Measurements from ENCODE around the gene MALT1.
"Not testable (repeated sequence)": the region's sequence is repeated elsewhere in the genome, so short reads cannot be mapped to it uniquely, and the experiment has no call there.

MALT1 gene

GRCh38 chr18:58671111-58671631, at the start of gene MALT1:
Gene MALT1, plus strand, starts transcription at chr18:58671465. Its CDS starts 179 bp downstream, at chr18:58671644.
- peak; percentile 87 for DNase-seq

GRCh38 chr18:58624011-58624410, 47.3 kb upstream of the MALT1 start:
- DNase-seq = no peak

DNA sequence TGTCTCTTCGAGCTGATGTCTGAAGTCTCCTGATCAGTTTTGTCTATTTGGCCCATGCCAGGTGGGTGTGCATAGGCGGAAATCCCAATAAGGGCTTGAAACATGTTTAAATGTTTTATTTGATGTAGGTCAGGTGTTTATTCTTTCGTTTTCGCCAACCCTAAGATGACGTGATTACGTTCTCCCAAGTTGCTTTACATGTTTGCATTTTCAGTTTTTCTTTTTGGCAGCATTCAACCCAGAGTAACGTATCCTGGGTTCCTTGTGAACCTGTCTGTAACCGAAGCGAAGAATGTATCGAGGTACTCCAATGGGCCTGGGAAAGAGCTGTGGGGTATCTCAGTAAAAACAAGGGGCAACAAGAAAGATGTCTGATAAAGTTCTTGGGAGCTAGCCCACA, 45.4 kb upstream of the MALT1 start:
- DNase-seq = no peak

DNA sequence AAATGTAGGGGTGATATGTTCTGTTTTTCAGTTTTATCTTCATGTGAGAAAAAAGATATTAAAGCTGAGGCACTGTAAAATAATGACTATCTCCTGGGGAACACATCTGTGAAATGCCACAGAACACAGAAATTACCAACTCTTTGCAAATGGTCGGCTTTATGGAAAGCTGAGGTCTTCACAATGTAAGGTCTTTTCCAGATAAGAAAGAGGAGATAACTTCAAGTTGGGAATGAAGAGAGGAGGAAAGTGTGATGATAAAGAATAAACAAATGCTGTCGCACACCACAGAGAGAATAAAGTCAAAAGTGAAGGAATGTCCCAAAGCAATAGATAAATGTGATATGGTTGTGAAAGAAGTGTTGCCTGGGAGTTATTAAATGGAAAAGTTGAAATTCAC, 41.2 kb upstream of the MALT1 start:
- DNase-seq = no peak

- DNase-seq = no peak
These were observed 40.0 kb upstream of the MALT1 start for GRCh38 chr18:58631301-58631700.

GRCh38 chr18:58632552-58632951, 38.7 kb upstream of the MALT1 start:
- DNase-seq = no peak

DNA sequence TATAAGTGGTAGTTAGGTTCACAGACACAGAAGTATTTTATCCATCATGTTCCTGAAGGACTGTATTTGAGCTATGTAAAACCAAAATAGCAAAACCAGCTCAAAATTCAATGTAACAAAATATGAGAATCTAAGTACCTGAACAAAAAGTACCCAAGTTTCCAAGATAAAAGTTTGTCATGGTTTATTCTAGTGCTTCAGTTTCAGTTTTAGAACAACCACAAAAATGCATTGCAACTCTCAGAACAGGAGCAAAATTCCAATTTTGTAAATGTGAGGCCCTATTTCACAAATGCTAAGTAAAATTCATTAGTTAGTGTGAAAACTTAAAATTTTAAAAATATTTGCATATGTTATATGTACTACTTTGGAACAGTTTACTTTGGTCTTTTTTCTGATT, 37.4 kb upstream of the MALT1 start:
- DNase-seq = no peak

DNA sequence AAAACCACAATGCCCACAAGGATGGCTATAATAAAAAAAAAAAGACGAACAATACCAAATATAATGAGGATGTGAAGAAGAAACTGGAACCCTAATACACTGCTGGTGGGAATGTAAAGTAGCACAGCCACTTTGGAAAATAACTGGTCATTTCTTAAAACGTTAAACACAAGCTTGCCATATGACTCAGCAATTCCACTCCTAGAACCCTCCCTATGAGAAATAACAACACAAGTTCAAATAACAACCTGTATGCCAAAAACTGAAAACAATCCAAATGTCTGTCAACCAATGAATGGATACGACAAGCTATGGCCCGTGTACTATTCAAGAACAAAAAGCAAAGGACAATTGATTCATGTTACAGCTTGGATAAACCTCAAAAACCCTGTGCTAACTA, 35.4 kb upstream of the MALT1 start:
- peak; percentile 21 for DNase-seq

GRCh38 chr18:58637197-58637596, 34.1 kb upstream of the MALT1 start:
- DNase-seq = no peak

DNA sequence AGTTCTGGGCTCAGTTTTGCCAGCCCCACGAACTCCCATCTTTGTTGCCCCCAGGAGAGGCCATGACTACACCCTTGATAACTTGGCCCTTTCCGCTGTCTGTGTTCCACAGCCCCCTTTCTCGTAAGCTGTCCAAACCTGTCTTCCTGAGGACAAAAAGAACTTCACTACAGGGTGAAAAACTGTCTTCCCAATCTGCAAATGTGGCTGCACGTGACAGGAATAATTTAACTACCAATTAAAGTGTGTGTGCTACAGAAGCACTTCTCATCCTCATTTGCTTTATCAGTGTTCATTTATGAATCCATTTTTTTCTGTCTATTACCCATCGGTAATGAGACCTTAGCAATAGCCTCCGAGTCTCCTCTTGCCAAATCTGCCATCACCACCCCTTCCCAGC, 33.3 kb upstream of the MALT1 start:
- DNase-seq = no peak

DNA sequence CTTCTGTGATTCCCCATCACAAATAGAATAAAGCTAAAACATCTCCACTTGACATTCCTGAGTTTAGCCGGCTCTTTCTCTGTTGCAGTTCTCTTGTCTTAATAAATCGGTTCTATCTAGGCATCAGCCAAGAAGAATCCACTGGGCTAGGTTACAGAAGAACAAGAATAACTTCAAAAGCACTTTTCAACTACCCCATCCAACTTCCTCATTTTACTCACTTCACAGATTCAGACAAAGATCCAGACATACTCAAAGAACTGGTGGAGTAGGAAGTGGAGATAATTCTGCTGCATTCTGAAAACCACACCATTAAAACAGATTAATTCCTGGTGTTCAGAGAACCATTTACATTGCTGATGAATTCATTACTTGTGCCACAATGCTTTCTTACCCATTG, 32.8 kb upstream of the MALT1 start:
- DNase-seq = no peak

GRCh38 chr18:58639237-58639636, 32.0 kb upstream of the MALT1 start:
- DNase-seq = no peak

DNA sequence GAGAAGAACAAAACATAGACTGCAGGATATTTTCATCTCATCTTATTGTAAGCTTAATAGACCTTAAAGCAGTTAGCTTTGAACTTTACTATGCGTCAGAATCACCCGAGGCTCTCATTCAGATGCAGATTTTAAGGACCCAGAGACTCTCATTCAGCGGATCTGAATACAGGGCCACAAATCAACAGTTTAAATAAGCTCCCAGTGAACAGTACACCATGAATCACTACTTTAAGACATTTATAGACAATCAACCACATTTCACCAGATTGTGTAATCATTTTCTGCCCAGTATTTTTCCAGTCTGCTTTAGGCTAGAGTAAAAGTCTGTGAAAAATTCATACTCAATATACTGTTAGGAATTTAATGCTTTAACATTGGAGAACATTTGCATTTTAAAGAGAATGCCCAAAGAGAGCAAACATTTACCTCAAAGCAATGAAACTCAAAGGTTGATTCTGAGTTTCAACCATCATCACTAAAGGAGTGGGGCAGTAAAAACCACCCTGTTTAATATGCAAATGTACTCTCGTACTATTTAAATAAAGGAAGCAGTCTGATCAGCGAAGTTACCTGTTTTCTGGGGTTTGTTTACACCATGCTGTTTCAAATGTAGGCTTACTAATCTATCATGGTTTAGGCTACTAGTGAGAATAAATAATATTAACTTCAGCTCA, 31.4 kb upstream of the MALT1 start:
- DNase-seq = no peak

GRCh38 chr18:58640428-58640805, 30.8 kb upstream of the MALT1 start:
- DNase-seq = no peak

DNA sequence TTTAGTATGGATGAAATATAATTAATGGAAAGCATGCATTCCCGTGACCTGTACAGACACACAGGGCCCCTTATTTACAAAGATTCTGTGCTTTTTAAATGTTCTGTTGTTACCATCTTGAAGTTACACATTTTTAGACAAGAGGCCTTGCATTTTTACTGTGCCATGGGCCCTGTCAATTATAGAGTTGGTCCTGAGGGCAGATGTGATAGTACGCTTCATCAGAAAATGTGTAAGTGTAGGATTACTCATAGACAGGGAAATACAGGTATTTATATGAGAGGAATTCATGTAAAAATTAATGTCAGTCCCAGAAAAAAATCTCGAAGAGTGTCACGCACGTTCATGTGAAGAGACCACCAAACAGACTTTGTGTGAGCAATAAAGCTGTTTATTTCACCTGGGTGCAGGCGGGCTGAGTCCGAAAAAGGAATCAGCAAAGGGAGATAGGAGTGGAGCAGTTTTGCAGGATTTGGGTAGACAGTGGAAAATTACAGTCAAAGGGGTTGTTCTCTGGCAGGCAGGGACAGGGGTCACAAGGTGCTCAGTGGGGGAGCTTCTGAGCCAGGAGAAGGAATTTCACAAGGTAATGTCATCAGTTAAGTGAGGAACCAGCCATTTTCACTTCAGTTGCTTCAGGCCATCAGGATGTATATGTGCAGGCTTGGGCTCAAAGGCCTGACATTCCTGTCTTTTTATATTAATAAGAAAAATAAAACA, 30.2 kb upstream of the MALT1 start:
- no peak for DNase-seq

DNA sequence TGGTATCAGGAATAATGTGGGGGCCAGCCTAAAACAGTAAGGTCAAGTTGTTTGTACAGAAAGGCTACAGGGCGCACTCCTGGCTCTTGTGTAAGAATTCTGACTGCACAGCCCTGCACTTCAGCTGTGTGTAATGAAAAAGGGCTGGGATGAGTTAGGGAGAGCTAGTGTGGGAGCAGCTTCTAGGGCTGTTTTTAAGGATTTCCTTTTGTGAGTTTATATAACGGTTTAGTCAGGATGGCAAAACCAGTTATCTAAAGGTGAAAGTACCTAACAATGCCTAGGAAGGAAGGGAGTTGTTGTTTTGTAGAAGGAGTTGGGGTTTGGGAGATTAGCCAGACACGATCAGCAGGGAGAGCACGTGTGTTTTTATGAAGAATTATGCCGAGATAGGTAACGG, 27.7 kb upstream of the MALT1 start:
- not testable (repeated sequence) for DNase-seq

DNA sequence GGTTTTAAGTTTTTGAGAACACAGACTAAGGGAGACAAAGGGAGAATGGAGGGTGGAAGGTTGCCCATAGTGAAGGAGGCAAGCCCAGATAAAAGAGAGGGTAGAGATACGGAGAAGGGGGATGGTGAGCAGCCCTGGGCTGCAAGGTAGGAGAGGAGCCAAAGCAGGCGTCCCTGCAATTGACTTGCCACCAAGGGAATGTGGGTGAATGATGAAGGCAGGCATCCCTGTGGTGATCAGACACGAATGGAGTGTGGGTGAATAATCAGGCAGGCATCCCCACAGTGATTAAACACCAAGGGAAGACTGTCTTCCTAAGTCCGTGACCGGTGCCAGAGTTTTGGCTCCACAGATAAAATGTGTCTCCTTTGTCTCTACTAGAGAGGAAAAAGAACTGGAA, 25.9 kb upstream of the MALT1 start:
- DNase-seq = peak; percentile 66

DNA sequence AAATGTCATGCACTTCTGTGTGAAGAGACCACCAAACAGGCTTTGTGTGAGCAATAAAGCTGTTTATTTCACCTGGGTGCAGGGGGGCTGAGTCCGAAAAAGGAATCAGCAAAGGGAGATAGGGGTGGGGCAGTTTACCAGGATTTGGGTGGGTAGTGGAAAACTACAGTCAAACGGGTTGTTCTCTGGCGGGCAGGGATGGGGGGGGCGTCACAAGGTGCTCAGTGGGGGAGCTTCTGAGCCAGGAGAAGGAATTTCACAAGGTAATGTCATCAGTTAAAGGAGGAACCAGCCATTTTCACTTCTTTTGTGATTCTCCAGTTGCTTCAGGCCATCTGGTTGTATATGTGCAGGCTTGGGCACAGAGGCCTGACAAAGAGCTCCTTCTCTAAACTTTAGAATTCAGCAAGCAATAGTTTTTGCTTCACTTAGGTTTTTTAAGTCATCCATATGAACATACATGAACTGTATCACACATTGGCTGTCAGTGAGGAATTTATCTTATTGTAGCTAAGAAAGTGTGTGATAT, 24.9 kb upstream of the MALT1 start:
- DNase-seq = no peak

- peak; percentile 26 for DNase-seq
These were observed 21.1 kb upstream of the MALT1 start for GRCh38 chr18:58649966-58650816.

DNA sequence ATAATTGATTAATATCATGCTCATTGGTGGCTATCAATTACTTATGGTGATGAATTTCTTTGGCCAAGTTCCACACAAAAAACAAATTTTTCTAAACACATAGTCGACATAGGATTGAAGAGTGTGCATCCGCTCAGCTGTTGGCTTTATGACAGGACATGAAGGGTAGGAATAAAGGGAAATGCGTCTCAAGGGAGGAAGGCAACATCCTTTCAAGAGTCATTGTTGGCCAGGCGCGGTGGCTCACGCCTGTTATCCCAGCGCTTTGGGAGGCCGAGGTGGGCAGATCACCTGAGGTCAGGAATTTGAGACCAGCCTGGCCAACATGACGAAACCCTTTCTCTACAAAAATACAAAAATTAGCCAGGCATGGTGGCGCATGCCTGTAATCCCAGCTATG, 20.4 kb upstream of the MALT1 start:
- not testable (repeated sequence) for DNase-seq

GRCh38 chr18:58653144-58653722, 18.0 kb upstream of the MALT1 start:
- not testable (repeated sequence) for DNase-seq

GRCh38 chr18:58653814-58654509, 17.3 kb upstream of the MALT1 start:
- DNase-seq = no peak

All from NCI-H226 (cell line).